LHCN-M2 (cell line): ENCODE data around the gene KCNQ1. TPM values are rescaled to one million over a fixed set of nuclear protein-coding genes. Genes with fewer than 3 reads are reported as not detected.

Experiments
- DNase-seq: peaks from one replicate; pipeline ENCODE4 v3.0.0-alpha.2; 2012; ENCODE audit warnings: low read depth
- total RNA-seq: library from RNA; depleted of rRNA; stranded (reverse); fragments of >200 nt; gene quantifications from 2 replicates; pipeline ENCODE4 v1.2.3, GENCODE V29; 2014

Gene KCNQ1
- total RNA-seq, 1 experiment from 2014 or later, result not detected

- no peak for DNase-seq
Measured at GRCh38 chr11:2508793-2509192, 64.0 kb downstream of the KCNQ1 start.

GRCh38 chr11:2509481-2510001 lies 64.7 kb downstream of the KCNQ1 start:
- DNase-seq, result no peak

DNA sequence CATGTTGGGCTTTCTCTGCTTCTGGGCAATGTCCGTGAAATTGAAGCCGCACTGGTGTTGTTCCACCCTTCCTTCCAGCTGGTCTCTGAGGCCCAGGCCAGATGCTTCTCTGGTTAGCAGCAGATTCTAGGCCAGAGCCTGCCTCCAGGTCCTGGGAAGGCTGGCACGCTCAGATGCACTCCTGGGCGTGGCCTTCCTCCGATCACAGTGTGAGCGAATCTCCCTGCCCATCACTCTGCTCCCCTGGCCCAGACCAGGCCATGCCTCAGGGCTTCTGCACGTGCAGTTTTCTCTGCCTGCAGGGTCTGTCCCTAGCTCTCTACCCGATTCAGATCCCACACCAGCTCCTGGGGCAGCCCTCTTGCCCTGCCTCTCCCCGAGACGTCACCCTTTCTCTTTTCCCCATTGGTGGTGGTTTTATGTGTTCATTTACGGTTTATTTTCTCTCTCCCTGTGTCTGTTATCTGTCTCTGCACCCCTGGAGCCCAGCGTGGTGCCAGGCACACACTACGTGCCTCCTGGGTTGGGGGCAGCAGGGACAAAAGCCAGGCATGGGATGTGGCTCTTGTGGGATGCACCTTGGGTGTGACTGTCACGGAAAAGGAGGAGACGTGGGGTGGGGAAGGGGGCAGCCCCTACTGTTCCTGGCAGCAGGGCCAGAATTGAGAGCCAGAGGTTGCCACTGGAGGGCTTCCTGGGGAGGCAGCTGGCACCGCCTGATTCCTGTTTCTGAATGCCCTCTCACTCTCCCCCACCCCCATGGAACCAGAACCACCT lies 66.0 kb downstream of the KCNQ1 start:
- no peak for DNase-seq

DNA sequence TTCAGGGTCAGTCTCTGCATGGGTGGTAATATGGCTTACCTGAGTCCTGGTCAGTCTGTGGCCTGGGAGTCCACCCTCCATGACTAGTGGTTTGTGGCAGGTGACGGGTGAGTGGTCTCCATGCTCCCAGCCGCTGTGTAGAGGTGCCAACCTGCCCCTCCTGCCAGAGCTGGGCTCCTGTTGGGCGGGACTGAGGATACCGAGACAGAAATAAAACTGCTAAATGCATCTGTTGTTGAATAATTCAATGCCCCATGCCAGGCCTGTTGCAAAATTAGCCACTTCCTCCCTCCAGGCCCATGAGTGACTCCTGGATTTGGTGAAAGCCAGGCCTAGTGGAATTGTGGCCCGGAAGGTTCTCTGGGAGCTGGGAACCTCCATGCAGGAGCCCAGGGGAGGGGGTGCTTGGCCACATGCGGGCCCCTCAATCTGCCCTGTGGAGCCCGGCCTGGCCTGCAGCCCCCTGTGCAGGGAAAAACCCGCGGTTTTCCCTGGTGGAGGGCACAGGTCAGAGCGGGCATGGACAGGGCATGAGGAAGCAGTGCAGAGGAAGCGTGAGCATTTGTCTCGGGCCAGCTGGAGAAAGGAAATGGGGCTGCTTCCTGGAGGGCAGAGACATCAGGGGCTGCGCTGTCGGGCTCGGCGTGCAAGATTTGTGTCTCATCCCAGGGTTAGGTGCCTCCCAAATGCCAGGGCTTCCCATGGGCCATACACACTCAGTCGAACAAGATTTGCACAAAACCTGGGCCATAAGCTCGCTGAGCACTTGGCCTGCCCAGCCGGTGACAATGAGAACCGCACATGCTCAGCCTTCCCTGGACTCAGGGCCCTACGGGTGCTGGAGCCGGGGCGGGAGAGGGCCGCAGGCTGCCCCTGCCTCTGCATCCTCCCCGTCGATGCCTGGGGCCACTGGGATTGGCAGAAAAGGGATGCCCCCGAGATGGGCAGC lies 66.9 kb downstream of the KCNQ1 start:
- DNase-seq, result no peak

DNA sequence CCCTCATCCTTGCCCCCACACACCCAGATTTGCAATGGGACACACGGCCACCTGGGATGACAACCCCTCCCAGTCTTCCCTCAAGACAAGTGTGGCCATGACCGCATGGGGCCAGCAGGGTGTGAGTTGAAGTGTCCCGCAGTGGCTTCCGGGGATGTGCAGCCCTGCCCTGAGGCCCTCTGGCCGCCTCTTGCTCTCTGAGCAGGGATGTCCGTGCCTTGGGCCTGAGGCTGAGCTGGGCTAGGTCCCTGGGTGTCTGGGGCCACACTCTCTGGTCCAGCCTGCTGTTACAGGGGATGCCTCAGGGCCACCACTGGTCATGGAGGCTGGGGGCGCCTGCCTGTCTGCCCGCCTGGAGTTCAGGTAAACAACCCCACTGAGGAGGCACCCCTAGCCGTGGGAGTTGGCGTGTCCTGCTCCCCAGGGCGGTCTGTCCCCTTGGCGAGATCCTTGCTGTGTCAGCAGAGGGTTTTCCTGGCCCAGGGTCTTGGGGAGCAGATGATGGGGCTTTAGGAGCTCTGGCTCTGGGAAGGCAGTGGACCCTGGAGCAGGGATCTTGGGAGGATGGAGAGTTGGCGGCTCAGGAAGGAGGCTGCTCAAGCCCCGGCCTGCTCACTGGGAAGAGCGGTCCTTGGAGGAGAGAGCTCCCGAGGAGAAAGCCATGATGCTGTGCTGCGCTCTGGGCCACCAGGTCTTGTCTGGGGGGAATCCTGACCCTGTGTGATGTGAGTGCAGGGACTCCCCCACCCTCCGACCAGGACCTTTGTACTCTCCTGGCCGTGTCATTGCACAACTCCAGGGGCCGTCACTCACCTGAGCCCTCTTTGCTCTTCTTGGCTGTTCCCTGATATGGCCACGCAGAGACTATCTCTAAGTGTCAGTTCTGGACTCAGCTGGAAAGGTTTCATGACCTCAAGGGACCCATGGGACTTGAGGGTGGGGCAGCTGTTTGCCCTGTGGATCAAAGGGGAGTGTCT lies 67.9 kb downstream of the KCNQ1 start:
- DNase-seq, result no peak

- no peak for DNase-seq
Measured at GRCh38 chr11:2513441-2513840, 68.6 kb downstream of the KCNQ1 start.

- no peak for DNase-seq
Measured at GRCh38 chr11:2515401-2516275, 70.8 kb downstream of the KCNQ1 start.

DNA sequence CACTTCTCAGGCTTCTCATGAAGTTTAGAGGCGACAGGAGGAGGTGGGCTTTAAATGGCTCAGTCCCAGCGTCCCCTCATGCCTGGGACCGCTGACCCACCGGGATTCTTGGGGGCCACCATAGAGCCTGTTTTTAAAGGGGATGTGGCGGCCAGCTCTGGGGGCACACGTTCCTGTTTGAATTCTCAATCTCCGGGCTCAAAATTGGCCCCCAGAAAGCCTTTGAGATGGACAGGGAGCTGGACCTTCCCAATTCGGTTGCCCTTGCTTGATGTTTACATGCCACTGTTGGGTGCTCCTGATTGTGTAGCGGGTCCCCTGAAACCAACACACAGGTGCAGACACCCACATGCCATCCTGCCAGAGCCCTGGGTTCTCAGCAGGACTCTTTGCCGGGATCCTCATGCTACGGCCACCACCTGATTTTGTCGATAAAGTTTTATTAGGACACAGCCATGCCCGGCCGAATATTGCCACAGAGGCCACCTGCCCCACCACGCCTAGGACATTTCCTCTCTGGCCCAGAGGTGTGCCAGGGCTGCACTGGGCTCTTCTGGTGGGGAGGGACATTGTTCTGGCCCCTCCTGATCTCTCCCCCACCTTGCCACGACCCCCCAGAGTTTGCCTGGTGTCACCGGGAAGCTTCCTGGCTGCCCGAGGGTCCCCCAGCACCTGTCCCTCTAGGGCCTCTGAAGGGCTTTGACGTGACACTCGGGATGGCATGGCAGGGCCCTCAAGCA lies 71.6 kb downstream of the KCNQ1 start:
- DNase-seq, result no peak

- no peak for DNase-seq
Measured at GRCh38 chr11:2517016-2517385, 72.2 kb downstream of the KCNQ1 start.

DNA sequence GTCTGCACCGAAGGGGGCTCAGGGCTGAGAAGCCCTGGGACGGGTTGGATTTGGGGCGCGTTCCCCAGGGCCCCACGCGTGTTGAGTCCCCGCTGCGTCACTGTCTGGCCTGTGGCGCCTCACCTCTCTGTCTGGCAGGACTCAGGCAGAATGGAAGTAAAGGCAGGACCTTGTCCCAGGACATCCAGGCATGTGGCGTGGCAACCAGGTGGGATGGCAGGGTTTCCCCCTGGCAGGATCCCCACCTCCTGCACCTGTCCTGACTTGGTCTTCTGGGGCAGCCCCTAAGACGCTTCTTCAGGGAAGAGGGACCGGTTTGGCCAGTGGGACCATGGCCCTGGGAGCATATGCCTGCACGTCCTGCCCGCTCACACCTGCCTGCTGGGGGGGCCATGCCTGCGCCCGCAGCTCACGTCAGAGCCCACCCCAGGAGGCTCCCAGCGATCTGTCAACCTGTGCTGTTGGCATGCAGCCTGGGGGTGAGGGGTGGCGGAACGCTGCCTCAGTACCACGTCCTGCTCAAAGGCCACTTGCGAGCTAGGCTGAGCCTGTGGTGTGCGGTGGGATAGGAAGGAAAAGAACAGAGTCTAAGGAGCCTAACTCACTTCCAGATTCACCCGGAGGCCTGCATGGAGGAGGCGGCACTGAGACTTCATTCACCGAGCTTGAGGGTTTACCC lies 72.7 kb downstream of the KCNQ1 start:
- no peak for DNase-seq

- DNase-seq, result no peak
Measured at GRCh38 chr11:2518111-2518982, 73.5 kb downstream of the KCNQ1 start.

DNA sequence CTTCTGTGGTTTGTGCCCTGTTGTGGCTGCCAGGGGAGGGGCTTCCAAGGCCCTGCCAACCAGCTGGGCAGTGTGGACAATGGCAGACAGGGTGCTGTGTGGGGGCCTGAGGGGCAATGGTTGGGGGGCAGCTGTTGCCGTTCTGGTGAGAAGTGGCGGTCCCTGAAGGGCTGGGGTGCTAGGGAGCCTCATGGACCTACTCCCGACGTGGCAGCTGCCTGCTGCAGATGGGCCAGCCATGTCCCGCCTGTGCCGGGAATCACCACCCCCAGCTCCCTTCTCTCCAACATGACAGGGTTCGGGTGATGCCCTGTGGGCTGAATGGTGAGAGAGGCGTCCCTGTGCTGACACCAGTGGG lies 74.2 kb downstream of the KCNQ1 start:
- no peak for DNase-seq

- no peak for DNase-seq
Measured at GRCh38 chr11:2519517-2519861, 74.7 kb downstream of the KCNQ1 start.

GRCh38 chr11:2519862-2520735 lies 75.3 kb downstream of the KCNQ1 start:
- no peak for DNase-seq

- no peak for DNase-seq
Measured at GRCh38 chr11:2520736-2521035, 75.9 kb downstream of the KCNQ1 start.

- no peak for DNase-seq
Measured at GRCh38 chr11:2521081-2521732, 76.4 kb downstream of the KCNQ1 start.
